Lung (tissue), 12 donors: ENCODE data around the gene MDFIC. TPM values are rescaled to one million over a fixed set of nuclear protein-coding genes. Genes with fewer than 3 reads are reported as not detected.

Experiments
- ATAC-seq: fragments of 200-7000 bp; cut with Tn5 transposase; one replicate; pipeline ENCODE4 v1.9.1; 2020; ENCODE audit warnings: moderate number of reproducible peaks; ENCODE audit not compliant: insufficient read depth, low FRiP score
- DNase-seq, 3 donors: peaks; one replicate each; pipeline ENCODE4 v3.0.0-alpha.2; 2013 to 2017
- H3K27ac ChIP-seq, 2 donors: one replicate each; pipeline ENCODE4 v1.5.1; 2013; ENCODE audit warnings: mild to moderate bottlenecking in 2 of 2, moderate library complexity in 2 of 2, control low read depth in 1 of 2, inconsistent platforms in 1 of 2, low read depth in 1 of 2, low read length in 1 of 2
- H3K27me3 ChIP-seq, 3 donors: one replicate each; pipeline ENCODE4 v1.5.1; 2013; ENCODE audit warnings: low read length in 2 of 3; ENCODE audit not compliant: control insufficient read depth in 3 of 3, insufficient read depth in 3 of 3
- H3K36me3 ChIP-seq, 4 donors: one replicate each; pipeline ENCODE4 v1.5.1; 2013; ENCODE audit warnings: low read length in 4 of 4, mild to moderate bottlenecking in 1 of 4, moderate library complexity in 1 of 4; ENCODE audit not compliant: control insufficient read depth in 4 of 4, insufficient read depth in 4 of 4
- H3K4me1 ChIP-seq, 5 donors: one replicate each; pipeline ENCODE4 v1.5.1; 2013; ENCODE audit warnings: low read length in 5 of 5, mild to moderate bottlenecking in 2 of 5, moderate library complexity in 1 of 5; ENCODE audit not compliant: control insufficient read depth in 5 of 5, insufficient read depth in 5 of 5
- H3K4me3 ChIP-seq: one replicate; pipeline ENCODE4 v1.5.1; 2013; ENCODE audit warnings: mild to moderate bottlenecking, control low read depth, moderate library complexity
- H3K9ac ChIP-seq, 2 donors: one replicate each; pipeline ENCODE4 v1.5.1; 2013; ENCODE audit warnings: low read length in 2 of 2, control low read depth in 1 of 2; ENCODE audit not compliant: insufficient read depth in 1 of 2
- H3K9me3 ChIP-seq, 4 donors: one replicate each; pipeline ENCODE4 v1.5.1; 2013; ENCODE audit warnings: low read length in 3 of 4, mild to moderate bottlenecking in 1 of 4, moderate library complexity in 1 of 4; ENCODE audit not compliant: control insufficient read depth in 4 of 4, insufficient read depth in 3 of 4
- WGBS, 2 donors: extraction: QIAGEN DNeasy Blood & Tissue Kit; methylation state at CpG; one replicate each; pipeline ENCODE4 v1.1.7; 2013; 5-methylcytosine and 5-hydroxymethylcytosine counted together
- polyA plus RNA-seq, 2 donors: library from polyadenylated mRNA; stranded (reverse); fragments of 200-250 nt; gene quantifications; one replicate each; pipeline ENCODE4 v1.2.1, GENCODE V29; 2013
- total RNA-seq, 2 donors: library from RNA; depleted of rRNA in 1 of 2; stranded (reverse); fragments of >200 nt in 1 of 2; gene quantifications; one replicate each; pipeline ENCODE4 v1.2.1, GENCODE V29; 2014 to 2021
- TF ChIP-seq, protein P1 (sequence below): IDR thresholded peaks from 2 replicates; pipeline ENCODE4 v1.5.1; 2012; ENCODE audit warnings: mild to moderate bottlenecking; ENCODE audit errors: control extremely low read depth, extremely low read depth
- donor health status: control.
- donor health status: control.
- donor health status: Bipolar disorder and iron deficiency.
- donor health status: healthy.
- donor health status: DM: yes; HTN: yes; CAD: no.

Gene MDFIC
- total and polyA plus RNA-seq, 4 donors, result 13.3 to 55.5 (median 25.5) TPM

- Histone ChIP-seq H3K36me3 (peaks cover 0 to 6% (median 0%) of the 10 kb centered on the region in 4 donors), H3K9me3 (no peaks in the 10 kb centered on the region)
- peak; percentile 68 for ATAC-seq
These were observed 933 bp downstream of the MDFIC start for GRCh38 chr7:114922652-114923402.

GRCh38 chr7:114923403-114923713 is 1.5 kb downstream of the MDFIC start:
- Histone ChIP-seq H3K9ac (peak overlapping the region; percentile 66 to 90), H3K4me1 (peaks cover 0 to 23% (median 4%) of the 10 kb centered on the region in 5 donors), H3K27ac (peak overlapping the region; percentile 71 to 94), H3K27me3 (no peaks in the 10 kb centered on the region), H3K9me3 (no peaks in the 10 kb centered on the region), H3K36me3 (peaks cover 0 to 6% (median 0%) of the 10 kb centered on the region in 4 donors), H3K4me3 (peak overlapping the region; percentile 83)
- ATAC-seq (no peak), DNase-seq (no peak)
- TF ChIP-seq, protein P1, sequence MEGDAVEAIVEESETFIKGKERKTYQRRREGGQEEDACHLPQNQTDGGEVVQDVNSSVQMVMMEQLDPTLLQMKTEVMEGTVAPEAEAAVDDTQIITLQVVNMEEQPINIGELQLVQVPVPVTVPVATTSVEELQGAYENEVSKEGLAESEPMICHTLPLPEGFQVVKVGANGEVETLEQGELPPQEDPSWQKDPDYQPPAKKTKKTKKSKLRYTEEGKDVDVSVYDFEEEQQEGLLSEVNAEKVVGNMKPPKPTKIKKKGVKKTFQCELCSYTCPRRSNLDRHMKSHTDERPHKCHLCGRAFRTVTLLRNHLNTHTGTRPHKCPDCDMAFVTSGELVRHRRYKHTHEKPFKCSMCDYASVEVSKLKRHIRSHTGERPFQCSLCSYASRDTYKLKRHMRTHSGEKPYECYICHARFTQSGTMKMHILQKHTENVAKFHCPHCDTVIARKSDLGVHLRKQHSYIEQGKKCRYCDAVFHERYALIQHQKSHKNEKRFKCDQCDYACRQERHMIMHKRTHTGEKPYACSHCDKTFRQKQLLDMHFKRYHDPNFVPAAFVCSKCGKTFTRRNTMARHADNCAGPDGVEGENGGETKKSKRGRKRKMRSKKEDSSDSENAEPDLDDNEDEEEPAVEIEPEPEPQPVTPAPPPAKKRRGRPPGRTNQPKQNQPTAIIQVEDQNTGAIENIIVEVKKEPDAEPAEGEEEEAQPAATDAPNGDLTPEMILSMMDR, result no peak
- 0 to 1% methylated on average over 4 of the region's 4 CpGs for WGBS, 2 donors

More at GRCh38 chr7:114922652-114923402, 933 bp downstream of the MDFIC start:
- H3K9ac ChIP-seq, result peak overlapping the region; percentile 66 to 90
- peaks cover 0 to 23% (median 4%) of the 10 kb centered on the region in 5 donors for H3K4me1 ChIP-seq
- H3K27me3 ChIP-seq, result no peaks in the 10 kb centered on the region
- H3K4me3 ChIP-seq, result peak overlapping the region; percentile 83
- 0% methylated on average over 44 to 51 of the region's 51 CpGs for WGBS, 2 donors
- peak overlapping the region; percentile 71 to 94 for H3K27ac ChIP-seq
- DNase-seq, result peak; percentile 67 to 90 (median 85)
- TF ChIP-seq, protein P1, result no peak

DNA sequence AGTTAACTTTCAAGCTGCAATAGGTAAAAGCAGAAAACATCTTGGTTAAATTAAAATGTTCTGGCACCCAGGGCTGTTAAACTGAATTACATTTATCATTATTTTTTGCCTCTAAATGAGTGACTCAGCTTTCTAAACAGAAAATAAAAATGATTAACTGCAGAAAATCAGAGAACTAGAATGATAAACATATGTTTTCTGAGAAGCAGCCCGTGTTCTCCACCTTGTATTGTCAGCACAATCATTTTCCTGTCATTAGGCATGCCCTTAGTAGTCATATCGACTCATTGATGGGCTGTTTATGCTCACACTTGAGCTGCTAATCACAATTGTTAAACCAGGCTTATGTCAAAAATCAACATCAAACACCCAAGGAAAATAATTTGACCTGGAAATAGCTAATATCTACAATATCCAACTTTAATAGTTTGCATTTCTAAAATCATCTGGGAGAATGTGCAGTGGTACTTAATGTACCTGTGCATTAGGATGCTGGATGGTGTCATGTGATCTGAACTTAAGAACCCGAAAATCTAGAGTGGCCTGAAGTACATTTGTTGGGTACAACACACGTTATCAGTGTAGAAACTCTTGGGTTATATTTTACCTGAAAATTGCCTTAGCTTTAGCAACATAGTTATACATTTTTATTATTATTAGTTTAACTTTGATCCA is 2.3 kb downstream of the MDFIC start:
- TF ChIP-seq, protein P1, result no peak
- peak overlapping the region in 1 of 2 donors; percentile 90 for H3K9ac ChIP-seq
- no peak overlapping the region for H3K4me3 ChIP-seq
- ATAC-seq (no peak), DNase-seq (no peak)
- no peaks in the 10 kb centered on the region for H3K9me3 ChIP-seq
- 37 to 47% methylated on average over 4 of the region's 4 CpGs for WGBS, 2 donors
- peaks cover 0 to 23% (median 4%) of the 10 kb centered on the region in 5 donors for H3K4me1 ChIP-seq
- H3K36me3 ChIP-seq, result peaks cover 0 to 6% (median 0%) of the 10 kb centered on the region in 4 donors
- no peaks in the 10 kb centered on the region for H3K27me3 ChIP-seq
- H3K27ac ChIP-seq, result no peak overlapping the region
